ENCODE measurements around the gene VWA3A. TPM values are rescaled to one million over a fixed set of nuclear protein-coding genes. Genes with fewer than 3 reads are reported as not detected.

Gene VWA3A
- total and polyA plus RNA-seq, 2 of the 4 experiments (the other 2 are of a cell fraction): not detected

DNA sequence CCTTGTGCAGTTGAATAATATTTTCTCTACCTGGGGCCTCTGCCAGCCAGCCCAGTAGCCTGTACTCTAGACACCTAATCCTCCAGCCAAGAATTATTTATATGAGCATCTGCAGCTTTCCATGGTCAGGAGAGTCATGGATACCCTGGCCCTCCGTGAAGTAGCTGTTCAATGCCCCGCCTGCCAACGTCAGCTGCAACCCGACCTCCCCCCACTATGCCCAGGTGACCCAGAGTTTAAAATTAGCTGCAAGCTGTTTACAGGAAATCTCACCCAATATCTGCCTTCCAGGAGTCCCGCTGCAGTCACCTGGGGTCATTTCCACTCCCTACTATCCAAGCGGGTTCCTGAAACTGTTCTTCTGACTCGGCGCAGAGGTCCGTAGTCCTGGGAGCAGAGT is 82.3 kb downstream of the VWA3A start:
- no peak overlapping the region for H3K4me3 ChIP-seq (ENCODE audit: insufficient read depth, low read depth, low read length)
- CTCF ChIA-PET: interaction anchor here (1.0 to 1.8 kb wide), 2 partner anchors 10 to 14 kb away, joined by 3 to 9 read pairs; no protein-coding TSS in a partner anchor
- H2BK15ac ChIP-seq (ENCODE audit: low read depth, low read length): no peak overlapping the region
- H2AK5ac ChIP-seq (ENCODE audit: low read depth, low read length): no peak overlapping the region
- WGBS, 2 experiments (ENCODE audit: extremely low coverage in 2 of 2, insufficient read length in 1 of 2): no CpG with 5 or more reads among the region's 9 CpGs
- H3K23ac ChIP-seq (ENCODE audit: low read depth, low read length): no peak overlapping the region
- no peak overlapping the region for H4K91ac ChIP-seq (ENCODE audit: insufficient read depth, low read depth, low read length)
- H3K4me2 ChIP-seq (ENCODE audit: low read depth, low read length): no peak overlapping the region
- no peak for ATAC-seq (ENCODE audit: low read depth)
- dilution Hi-C loops (cut with HindIII; ENCODE audit: low sequenced_read_pairs, unreplicated experiment) (no loop called here), in situ Hi-C loops (cut with MboI; ENCODE audit: low sequenced_read_pairs) (no loop called here), intact Hi-C loops (cut with micrococcal nuclease) (no loop called here)
- H3K4ac ChIP-seq (ENCODE audit: low read depth, low read length): no peak overlapping the region
- no peaks in the 10 kb centered on the region for H3K36me3 ChIP-seq (ENCODE audit: control insufficient read depth, insufficient read depth, low read length)
- H3K9me1 ChIP-seq (ENCODE audit: insufficient read depth, low read length): no peaks in the 10 kb centered on the region
- TF ChIP-seq ELK1 (IDR thresholded peaks at IDR 0.05; ENCODE audit: borderline replicate concordance, low read depth, low read length): no peak
- TF ChIP-seq RFX5 (IDR thresholded peaks at IDR 0.05; ENCODE audit: low read depth, low read length): no peak
- no peak for TF ChIP-seq CHD1 (IDR thresholded peaks at IDR 0.05; ENCODE audit: low read depth, low read length)
- TF ChIP-seq, protein P1, sequence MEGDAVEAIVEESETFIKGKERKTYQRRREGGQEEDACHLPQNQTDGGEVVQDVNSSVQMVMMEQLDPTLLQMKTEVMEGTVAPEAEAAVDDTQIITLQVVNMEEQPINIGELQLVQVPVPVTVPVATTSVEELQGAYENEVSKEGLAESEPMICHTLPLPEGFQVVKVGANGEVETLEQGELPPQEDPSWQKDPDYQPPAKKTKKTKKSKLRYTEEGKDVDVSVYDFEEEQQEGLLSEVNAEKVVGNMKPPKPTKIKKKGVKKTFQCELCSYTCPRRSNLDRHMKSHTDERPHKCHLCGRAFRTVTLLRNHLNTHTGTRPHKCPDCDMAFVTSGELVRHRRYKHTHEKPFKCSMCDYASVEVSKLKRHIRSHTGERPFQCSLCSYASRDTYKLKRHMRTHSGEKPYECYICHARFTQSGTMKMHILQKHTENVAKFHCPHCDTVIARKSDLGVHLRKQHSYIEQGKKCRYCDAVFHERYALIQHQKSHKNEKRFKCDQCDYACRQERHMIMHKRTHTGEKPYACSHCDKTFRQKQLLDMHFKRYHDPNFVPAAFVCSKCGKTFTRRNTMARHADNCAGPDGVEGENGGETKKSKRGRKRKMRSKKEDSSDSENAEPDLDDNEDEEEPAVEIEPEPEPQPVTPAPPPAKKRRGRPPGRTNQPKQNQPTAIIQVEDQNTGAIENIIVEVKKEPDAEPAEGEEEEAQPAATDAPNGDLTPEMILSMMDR (conservative IDR thresholded peaks at IDR 0.05; ENCODE audit: low read depth, low read length): no peak
- no peak for TF ChIP-seq BHLHE40 (IDR thresholded peaks at IDR 0.05; ENCODE audit: low read depth, low read length)
- no peak for TF ChIP-seq MAFK (IDR thresholded peaks at IDR 0.05; ENCODE audit: low read depth, low read length)
- TF ChIP-seq MXI1 (IDR thresholded peaks at IDR 0.05; ENCODE audit: borderline replicate concordance, low read depth, low read length): no peak
- TF ChIP-seq MAZ (IDR thresholded peaks at IDR 0.05; ENCODE audit: borderline replicate concordance, low read depth, low read length): no peak
- TF ChIP-seq RCOR1 (IDR thresholded peaks at IDR 0.05; ENCODE audit: insufficient replicate concordance, low read length): no peak
- peak overlapping the region; percentile 11 for H2AFZ ChIP-seq (replicated peaks; ENCODE audit: low read length, poor library complexity)
- H3K9ac ChIP-seq (ENCODE audit: low read depth, low read length): no peak overlapping the region
- no TSS peak for BruUV-seq (replicated peaks)
- no peak overlapping the region for H2BK20ac ChIP-seq (ENCODE audit: low read depth, low read length)
- H3K18ac ChIP-seq (ENCODE audit: low read depth, low read length): no peak overlapping the region
- H3K14ac ChIP-seq (replicated peaks; ENCODE audit: low read depth, low read length): no peak overlapping the region
- no peak overlapping the region for H3K56ac ChIP-seq (ENCODE audit: extremely low read depth, insufficient read depth, low read length)
- no peak overlapping the region for H4K5ac ChIP-seq (ENCODE audit: low read depth, low read length)
- H2BK120ac ChIP-seq (ENCODE audit: low read depth, low read length): no peak overlapping the region
- POLR2A ChIA-PET (ENCODE audit: unreplicated experiment): no interaction called here
- no peaks in the 10 kb centered on the region for H3K4me1 ChIP-seq (ENCODE audit: control insufficient read depth, insufficient read depth, low read length)
- no peak overlapping the region for H2AK9ac ChIP-seq (replicated peaks; ENCODE audit: low read depth, low read length, poor library complexity)
- no peaks in the 10 kb centered on the region for H4K20me1 ChIP-seq (ENCODE audit: insufficient read depth, low read length)
- no peak overlapping the region for H2BK5ac ChIP-seq (ENCODE audit: low read depth, low read length, poor library complexity, severe bottlenecking)
- no peak for DNase-seq
- no peaks in the 10 kb centered on the region for H3K79me1 ChIP-seq (ENCODE audit: low read depth in 1 of 2, low read length in 2 of 2)
- H3K27ac ChIP-seq (ENCODE audit: insufficient read depth, low read length): no peak overlapping the region
- no peak overlapping the region for H4K8ac ChIP-seq (ENCODE audit: low read depth in 2 of 2, low read length in 2 of 2)
- H3K9me3 ChIP-seq (ENCODE audit: control insufficient read depth, insufficient read depth, low read length): no peaks in the 10 kb centered on the region
- peaks cover 16% of the 10 kb centered on the region; the same call in 1 of the 2 replicates for H3K27me3 ChIP-seq (ENCODE audit: control insufficient read depth, insufficient read depth, low read length)

Measured in IMR-90 (cell line).